Astrocyte (in vitro differentiated cells and primary cell): Measurements from ENCODE around the gene COPE. TPM values are rescaled to one million over a fixed set of nuclear protein-coding genes. Genes with fewer than 3 reads are reported as not detected.

ENCODE experiments used
- DNase-seq: peaks from one replicate; pipeline ENCODE4 v3.0.0-alpha.2; 2010; ENCODE audit warnings: low read depth
- FAIRE-seq: peaks from 2 replicates; lab custom pipeline; 2011; peaks lifted over from hg19 to GRCh38; lab: Jason Lieb, UNC
- H2AFZ ChIP-seq: 2 replicates; pipeline ENCODE4 v1.6.0; 2012; ENCODE audit warnings: low read depth, low read length, inconsistent platforms
- H3K27ac ChIP-seq: 2 replicates; pipeline ENCODE4 v1.5.1; 2011; ENCODE audit warnings: low read depth, low read length, inconsistent platforms
- H3K27me3 ChIP-seq: 2 replicates; pipeline ENCODE4 v1.6.0; 2011; ENCODE audit warnings: low read length, inconsistent platforms; ENCODE audit not compliant: insufficient read depth
- H3K36me3 ChIP-seq: 2 replicates; pipeline ENCODE4 v1.5.1; 2011; ENCODE audit warnings: low read length, inconsistent platforms; ENCODE audit not compliant: insufficient read depth
- H3K4me1 ChIP-seq: 2 replicates; pipeline ENCODE4 v1.5.1; 2011; ENCODE audit warnings: low read length, inconsistent platforms; ENCODE audit not compliant: insufficient read depth
- H3K4me2 ChIP-seq: 2 replicates; pipeline ENCODE4 v1.6.0; 2012; ENCODE audit warnings: low read length, inconsistent platforms
- H3K4me3 ChIP-seq: 2 replicates; pipeline ENCODE4 v1.5.1; 2011; ENCODE audit warnings: low read depth, mild to moderate bottlenecking, low read length, inconsistent platforms; ENCODE audit not compliant: insufficient read depth
- H3K79me2 ChIP-seq: 2 replicates; pipeline ENCODE4 v1.6.0; 2012; ENCODE audit warnings: mild to moderate bottlenecking, low read length, inconsistent platforms; ENCODE audit not compliant: insufficient read depth
- H3K9ac ChIP-seq: 2 replicates; pipeline ENCODE4 v1.6.0; 2012; ENCODE audit warnings: mild to moderate bottlenecking, low read length, inconsistent platforms
- H3K9me3 ChIP-seq: 2 replicates; pipeline ENCODE4 v1.5.1; 2012; ENCODE audit warnings: low read depth, mild to moderate bottlenecking, low read length, inconsistent platforms; ENCODE audit not compliant: insufficient read depth
- H4K20me1 ChIP-seq: 2 replicates; pipeline ENCODE4 v1.6.0; 2012; ENCODE audit warnings: low read length, inconsistent platforms; ENCODE audit not compliant: insufficient read depth
- H3K27ac Mint-ChIP-seq: one replicate; pipeline ENCODE4 v1.8.0; 2021; ENCODE audit warnings: mild to moderate bottlenecking, mixed read lengths; ENCODE audit not compliant: unreplicated experiment
- H3K27me3 Mint-ChIP-seq: one replicate; pipeline ENCODE4 v1.8.0; 2021; ENCODE audit warnings: low read depth, mixed read lengths; ENCODE audit not compliant: unreplicated experiment
- H3K36me3 Mint-ChIP-seq: one replicate; pipeline ENCODE4 v1.8.0; 2021; ENCODE audit warnings: low read depth, mixed read lengths; ENCODE audit not compliant: unreplicated experiment
- H3K4me1 Mint-ChIP-seq: one replicate; pipeline ENCODE4 v1.8.0; 2021; ENCODE audit warnings: low read depth, mixed read lengths; ENCODE audit not compliant: unreplicated experiment
- H3K4me3 Mint-ChIP-seq: one replicate; pipeline ENCODE4 v1.8.0; 2021; ENCODE audit warnings: mild to moderate bottlenecking, moderate library complexity, mixed read lengths; ENCODE audit not compliant: unreplicated experiment
- H3K9me3 Mint-ChIP-seq: one replicate; pipeline ENCODE4 v1.8.0; 2021; ENCODE audit warnings: mild to moderate bottlenecking, mixed read lengths; ENCODE audit not compliant: unreplicated experiment
- CTCF ChIP-seq: IDR thresholded peaks from 2 replicates; pipeline ENCODE4 v1.5.1; 2011; ENCODE audit warnings: low read depth, mild to moderate bottlenecking, inconsistent platforms, low read length, moderate library complexity; ENCODE audit not compliant: insufficient read depth
- EZH2 ChIP-seq: IDR thresholded peaks from 2 replicates; pipeline ENCODE4 v1.6.1; 2012; ENCODE audit warnings: mild to moderate bottlenecking, low read length, inconsistent platforms; ENCODE audit not compliant: insufficient read depth
- total RNA-seq: library from RNA; stranded (reverse); gene quantifications from 2 replicates; pipeline ENCODE4 v1.2.1, GENCODE V29; 2021

COPE gene
- total RNA-seq, 1 donor from 2014 or later, result 298 TPM

DNA sequence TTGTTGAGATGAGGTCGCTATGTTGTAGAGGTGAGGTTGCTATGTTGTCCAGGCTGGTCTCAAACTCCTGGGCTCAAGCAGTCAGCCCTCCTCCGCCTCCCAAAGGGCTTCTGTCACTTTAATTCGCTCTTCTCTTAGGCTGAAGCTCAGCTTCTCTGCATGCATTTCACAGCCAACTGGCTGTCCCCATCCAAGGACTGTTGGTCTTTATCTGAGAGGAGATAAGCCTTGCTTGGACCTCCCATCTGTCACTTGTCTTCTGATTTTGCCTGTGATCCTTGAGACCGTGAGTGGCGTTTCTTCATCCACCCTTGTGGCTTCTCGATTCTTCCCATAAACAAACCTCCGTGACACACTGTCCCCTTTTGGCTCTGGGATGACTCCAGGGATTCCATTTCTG, 47.6 kb downstream of the COPE start:
- Mint-ChIP-seq H3K4me3 (peak overlapping the region; percentile 54), H3K27ac (peak overlapping the region; percentile 45), H3K27me3 (no peaks in the 10 kb centered on the region), H3K9me3 (peaks cover under 1% of the 10 kb centered on the region), H3K4me1 (no peaks in the 10 kb centered on the region), H3K36me3 (peaks cover 21% of the 10 kb centered on the region)
- no peak for FAIRE-seq
- H4K20me1 ChIP-seq, result peaks cover 44% of the 10 kb centered on the region
- no peak overlapping the region for H2AFZ ChIP-seq
- H3K4me1 ChIP-seq, result no peaks in the 10 kb centered on the region
- H3K4me2 ChIP-seq, result no peak overlapping the region
- no peak overlapping the region for H3K9ac ChIP-seq
- H3K4me3 ChIP-seq, result no peak overlapping the region
- no peak for DNase-seq
- H3K9me3 ChIP-seq, result no peaks in the 10 kb centered on the region
- TF ChIP-seq EZH2 (no peak), CTCF (no peak)
- H3K36me3 ChIP-seq, result peaks cover 4% of the 10 kb centered on the region
- no peaks in the 10 kb centered on the region for H3K27me3 ChIP-seq
- no peaks in the 10 kb centered on the region for H3K79me2 ChIP-seq
- no peak overlapping the region for H3K27ac ChIP-seq

- H3K9ac ChIP-seq, result no peak overlapping the region
- DNase-seq, result no peak
- TF ChIP-seq CTCF (no peak), EZH2 (no peak)
- peaks cover 16% of the 10 kb centered on the region for H3K36me3 Mint-ChIP-seq
- H3K4me2 ChIP-seq, result no peak overlapping the region
- H3K4me3 ChIP-seq, result no peak overlapping the region
- peaks cover 4% of the 10 kb centered on the region for H3K36me3 ChIP-seq
- H3K27ac Mint-ChIP-seq, result peak overlapping the region; percentile 53
- no peaks in the 10 kb centered on the region for H3K4me1 ChIP-seq
- no peak overlapping the region for H3K27ac ChIP-seq
- no peak for FAIRE-seq
- H3K4me1 Mint-ChIP-seq, result no peaks in the 10 kb centered on the region
- H2AFZ ChIP-seq, result no peak overlapping the region
- H3K9me3 ChIP-seq, result no peaks in the 10 kb centered on the region
- H3K27me3 ChIP-seq, result no peaks in the 10 kb centered on the region
- H3K4me3 Mint-ChIP-seq, result no peak overlapping the region
- H3K27me3 Mint-ChIP-seq, result no peaks in the 10 kb centered on the region
- no peaks in the 10 kb centered on the region for H3K79me2 ChIP-seq
- no peaks in the 10 kb centered on the region for H3K9me3 Mint-ChIP-seq
- peaks cover 52% of the 10 kb centered on the region for H4K20me1 ChIP-seq
These were observed 48.5 kb downstream of the COPE start for GRCh38 chr19:18870531-18871172.

DNA sequence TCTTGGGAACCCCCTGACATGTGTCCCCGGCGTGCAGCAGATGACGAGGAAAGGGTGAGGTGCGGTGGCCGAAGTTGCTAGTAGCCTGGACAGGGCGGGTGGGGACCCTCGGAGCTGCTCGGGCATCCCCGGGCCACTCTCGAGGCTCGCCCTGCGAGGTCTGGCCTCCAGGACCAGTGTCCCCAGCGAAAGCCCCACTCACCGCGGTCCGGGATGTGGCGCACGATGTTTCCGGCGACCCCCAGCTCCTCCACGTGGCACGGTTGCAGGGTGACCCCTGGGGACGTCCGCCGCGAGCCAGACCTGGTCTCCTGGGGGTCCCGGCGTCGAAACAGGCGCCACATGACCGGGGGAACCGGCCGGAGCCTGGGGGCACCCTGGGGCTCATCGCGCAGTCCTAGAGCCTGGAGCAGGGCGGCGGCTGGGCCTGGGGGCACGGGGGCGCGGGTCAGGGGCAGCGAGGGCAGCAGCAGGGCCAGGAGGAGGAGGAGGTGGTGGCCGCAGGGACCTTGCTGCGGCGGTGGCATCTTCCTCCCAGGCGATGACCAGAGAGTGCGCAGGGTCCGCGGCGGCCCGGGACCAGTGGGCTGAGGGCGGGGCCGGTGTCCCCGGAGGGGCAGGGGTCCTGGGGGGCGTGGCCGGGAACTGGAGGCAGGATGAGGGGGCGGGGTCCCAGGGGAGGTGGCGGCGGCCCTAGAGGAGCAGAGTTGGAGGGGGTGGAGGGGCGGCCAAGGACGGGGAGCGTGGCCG, 49.2 kb downstream of the COPE start:
- Histone ChIP-seq H3K4me2 (no peak overlapping the region), H3K9ac (no peak overlapping the region)
- no peak for FAIRE-seq

More for the DNA sequence above, 49.2 kb downstream of the COPE start:
- Histone ChIP-seq H3K27me3 (no peaks in the 10 kb centered on the region), H3K9me3 (no peaks in the 10 kb centered on the region), H3K27ac (no peak overlapping the region), H3K4me1 (no peaks in the 10 kb centered on the region), H2AFZ (no peak overlapping the region), H4K20me1 (peaks cover 53% of the 10 kb centered on the region), H3K79me2 (no peaks in the 10 kb centered on the region), H3K4me3 (no peak overlapping the region), H3K36me3 (peaks cover 4% of the 10 kb centered on the region)
- TF ChIP-seq CTCF (no peak), EZH2 (no peak)
- H3K4me3 Mint-ChIP-seq, result no peak overlapping the region
- H3K4me1 Mint-ChIP-seq, result no peaks in the 10 kb centered on the region
- H3K27ac Mint-ChIP-seq, result no peak overlapping the region
- no peaks in the 10 kb centered on the region for H3K9me3 Mint-ChIP-seq
- DNase-seq, result no peak
- peaks cover 14% of the 10 kb centered on the region for H3K36me3 Mint-ChIP-seq
- no peaks in the 10 kb centered on the region for H3K27me3 Mint-ChIP-seq
